ENCODE results near the gene CDK19. TPM values are rescaled to one million over a fixed set of nuclear protein-coding genes. Genes with fewer than 3 reads are reported as not detected.

Gene CDK19
- polyA plus RNA-seq, 1 donor from 2014 or later = 4.0 TPM

DNA sequence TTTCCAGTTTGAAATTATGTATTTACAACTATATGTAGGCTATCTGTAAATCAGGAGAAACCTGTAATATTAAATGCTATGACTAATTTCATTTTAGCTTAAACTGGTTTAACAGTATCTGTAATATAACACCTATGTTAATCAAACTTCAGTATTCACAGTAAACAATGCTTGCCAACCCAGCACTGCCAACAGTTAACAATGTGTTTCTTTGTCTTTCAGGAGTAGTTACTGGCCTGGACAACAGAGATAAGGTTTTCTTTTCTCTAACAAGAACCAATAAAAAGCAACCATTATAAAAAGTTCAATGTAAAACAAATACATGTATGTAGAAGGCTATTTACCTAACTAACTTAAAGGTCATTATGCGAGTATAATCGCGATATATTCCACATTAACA is 158.8 kb downstream of the CDK19 start:
- Mint-ChIP-seq H3K27ac (no peak overlapping the region), H3K36me3 (peaks cover 4% of the 10 kb centered on the region), H3K27me3 (no peaks in the 10 kb centered on the region), H3K4me3 (no peak overlapping the region), H3K4me1 (peaks cover 0 to 4% (median 3%) of the 10 kb centered on the region in 3 donors), H3K9me3 (no peaks in the 10 kb centered on the region)

DNA sequence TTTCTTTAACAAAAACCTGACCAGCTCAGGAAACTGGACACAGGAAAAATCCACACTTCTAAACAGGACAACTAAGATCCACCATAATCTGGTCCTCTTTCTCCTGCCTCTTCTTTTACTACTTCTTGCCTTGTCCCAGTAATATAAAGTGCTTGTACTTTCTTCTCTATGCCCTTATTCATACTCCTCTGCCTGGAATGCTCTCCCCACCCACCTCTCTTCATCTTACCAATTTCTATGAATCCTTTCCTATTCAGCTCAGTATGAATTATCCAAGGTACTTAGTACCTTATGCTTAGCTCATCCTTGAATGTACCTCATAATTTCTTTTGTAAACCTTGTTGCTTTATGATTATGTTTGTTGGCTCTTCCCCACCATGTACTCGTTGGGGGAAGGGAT is 159.4 kb downstream of the CDK19 start:
- peaks cover 0 to 4% (median 3%) of the 10 kb centered on the region in 3 donors for H3K4me1 Mint-ChIP-seq
- H3K27ac Mint-ChIP-seq = no peak overlapping the region

DNA sequence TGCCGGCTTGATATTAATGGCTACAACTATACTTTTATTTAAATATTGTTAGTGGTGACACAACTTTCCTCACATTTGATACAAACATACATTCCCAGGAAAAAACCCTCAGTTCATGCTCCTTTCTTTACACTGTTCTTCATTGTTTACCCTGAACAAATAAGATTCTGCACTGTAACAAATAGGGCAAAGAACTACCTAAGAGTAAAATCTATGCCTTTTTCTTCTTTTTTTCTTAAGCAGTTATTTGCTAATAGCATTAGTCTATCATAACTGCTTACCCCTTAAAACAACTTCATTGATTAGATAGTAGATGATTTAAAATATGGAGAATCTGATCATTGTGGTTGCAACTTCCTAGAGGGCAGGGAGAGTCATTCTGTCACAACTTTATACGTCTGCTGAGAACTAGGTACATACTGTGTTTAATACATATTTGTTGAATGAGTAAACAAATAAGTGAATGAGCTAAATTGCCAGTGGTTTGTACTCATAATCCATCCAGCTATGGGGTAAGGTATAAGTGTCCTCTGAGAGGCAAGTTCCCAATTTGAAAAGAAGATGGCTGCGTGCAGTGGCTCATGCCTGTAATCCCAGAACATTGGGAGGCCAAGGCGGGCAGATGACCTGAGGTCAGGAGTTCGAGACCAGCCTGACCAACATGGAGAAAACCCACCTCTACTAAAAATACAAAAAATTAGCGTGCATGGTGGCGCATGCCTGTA is 161.0 kb downstream of the CDK19 start:
- Mint-ChIP-seq H3K27ac (no peak overlapping the region), H3K4me3 (no peak overlapping the region), H3K36me3 (peaks cover 8% of the 10 kb centered on the region), H3K9me3 (no peaks in the 10 kb centered on the region), H3K4me1 (peaks cover 0 to 4% (median 3%) of the 10 kb centered on the region in 3 donors), H3K27me3 (no peaks in the 10 kb centered on the region)

More for the DNA sequence above, 159.4 kb downstream of the CDK19 start:
- H3K4me3 Mint-ChIP-seq = no peak overlapping the region
- H3K9me3 Mint-ChIP-seq = no peaks in the 10 kb centered on the region
- H3K27me3 Mint-ChIP-seq = no peaks in the 10 kb centered on the region
- peaks cover 5% of the 10 kb centered on the region for H3K36me3 Mint-ChIP-seq

DNA sequence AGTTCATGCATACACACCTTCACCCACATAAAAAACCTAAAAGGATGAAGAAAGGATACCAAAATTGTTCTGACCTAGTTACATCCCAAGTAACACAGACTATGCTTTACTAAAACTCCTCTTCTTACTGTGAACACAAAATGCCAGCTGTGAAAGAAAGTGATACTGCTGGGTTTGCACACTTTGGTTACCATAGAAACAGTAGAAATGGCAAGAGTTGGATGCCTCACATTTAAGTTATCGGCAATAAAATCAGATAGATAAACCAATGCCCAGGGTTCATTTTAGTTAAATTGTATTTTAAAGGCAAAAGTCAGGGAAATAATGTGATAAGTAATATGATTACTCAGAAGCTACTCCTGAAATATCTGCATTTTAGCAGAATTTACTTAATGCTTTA is 161.9 kb downstream of the CDK19 start:
- no peak overlapping the region for H3K27ac Mint-ChIP-seq
- peaks cover 0 to 8% (median 3%) of the 10 kb centered on the region in 3 donors for H3K4me1 Mint-ChIP-seq
- no peak overlapping the region for H3K4me3 Mint-ChIP-seq
- H3K27me3 Mint-ChIP-seq = no peaks in the 10 kb centered on the region
- H3K9me3 Mint-ChIP-seq = no peaks in the 10 kb centered on the region
- peaks cover 5% of the 10 kb centered on the region for H3K36me3 Mint-ChIP-seq

DNA sequence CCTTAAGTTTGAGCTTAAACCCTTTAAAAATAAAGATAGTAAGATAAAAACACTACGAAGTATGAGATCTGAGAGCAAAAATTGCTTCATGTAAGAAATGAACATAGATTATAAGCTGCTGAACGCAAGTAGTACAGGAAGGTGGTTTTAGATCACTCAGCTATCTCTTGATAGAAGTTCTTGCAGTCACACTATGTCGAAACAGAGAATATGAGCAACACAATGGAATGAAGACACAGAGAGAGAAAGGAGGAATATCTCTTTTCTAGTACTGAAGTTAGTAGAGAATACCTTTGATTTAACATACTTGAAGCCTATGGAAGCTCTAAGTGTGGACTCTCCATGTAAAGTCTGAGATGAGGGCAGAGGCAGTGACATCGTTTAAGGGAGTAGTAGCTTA is 162.7 kb downstream of the CDK19 start:
- Mint-ChIP-seq H3K36me3 (peaks cover 5% of the 10 kb centered on the region), H3K9me3 (no peaks in the 10 kb centered on the region), H3K4me3 (no peak overlapping the region), H3K27ac (peak overlapping the region in 1 of 3 donors; percentile 6), H3K4me1 (peaks cover 0 to 8% (median 3%) of the 10 kb centered on the region in 3 donors), H3K27me3 (no peaks in the 10 kb centered on the region)

DNA sequence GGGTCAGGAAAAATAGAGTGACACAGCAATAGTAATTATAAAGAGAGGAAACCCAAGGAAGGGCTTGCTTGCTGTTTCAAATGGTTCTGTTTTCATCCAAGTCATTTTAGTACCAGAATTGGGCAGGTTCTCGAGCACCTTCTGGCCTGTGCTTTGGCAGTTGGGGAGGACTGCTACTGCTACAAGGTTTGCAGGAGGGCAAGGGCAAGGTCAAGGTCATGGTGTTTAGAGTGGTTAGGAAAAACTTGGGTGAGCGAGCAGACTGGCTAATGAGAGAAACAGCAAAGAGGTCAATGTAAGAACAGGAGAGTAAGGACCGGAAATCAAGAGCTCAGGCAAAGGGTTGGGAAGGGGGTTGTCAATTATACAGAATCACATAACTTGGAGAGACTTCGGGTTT is 164.5 kb downstream of the CDK19 start:
- peaks cover 0 to 8% (median 3%) of the 10 kb centered on the region in 3 donors for H3K4me1 Mint-ChIP-seq
- no peaks in the 10 kb centered on the region for H3K9me3 Mint-ChIP-seq
- H3K27ac Mint-ChIP-seq = no peak overlapping the region
- no peaks in the 10 kb centered on the region for H3K27me3 Mint-ChIP-seq
- H3K36me3 Mint-ChIP-seq = peaks cover 5% of the 10 kb centered on the region
- no peak overlapping the region for H3K4me3 Mint-ChIP-seq

DNA sequence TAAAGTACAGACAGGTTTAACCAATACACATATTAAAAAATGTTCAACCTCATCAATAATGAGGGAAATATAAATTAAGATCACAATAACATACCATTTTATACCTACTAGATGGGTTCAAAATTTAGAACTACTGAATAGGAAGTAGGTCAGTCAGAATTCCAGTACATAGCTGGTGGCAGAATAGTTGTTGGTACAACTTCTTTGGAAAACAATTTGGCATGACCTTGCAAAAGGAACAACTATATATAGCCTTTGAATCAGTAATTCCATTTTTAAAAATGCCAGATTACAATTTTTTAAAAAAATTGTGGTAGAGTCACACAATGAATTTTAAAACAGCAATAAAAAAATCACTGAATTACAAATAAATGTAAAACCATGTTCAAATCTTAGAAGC is 165.6 kb downstream of the CDK19 start:
- no peaks in the 10 kb centered on the region for H3K9me3 Mint-ChIP-seq

DNA sequence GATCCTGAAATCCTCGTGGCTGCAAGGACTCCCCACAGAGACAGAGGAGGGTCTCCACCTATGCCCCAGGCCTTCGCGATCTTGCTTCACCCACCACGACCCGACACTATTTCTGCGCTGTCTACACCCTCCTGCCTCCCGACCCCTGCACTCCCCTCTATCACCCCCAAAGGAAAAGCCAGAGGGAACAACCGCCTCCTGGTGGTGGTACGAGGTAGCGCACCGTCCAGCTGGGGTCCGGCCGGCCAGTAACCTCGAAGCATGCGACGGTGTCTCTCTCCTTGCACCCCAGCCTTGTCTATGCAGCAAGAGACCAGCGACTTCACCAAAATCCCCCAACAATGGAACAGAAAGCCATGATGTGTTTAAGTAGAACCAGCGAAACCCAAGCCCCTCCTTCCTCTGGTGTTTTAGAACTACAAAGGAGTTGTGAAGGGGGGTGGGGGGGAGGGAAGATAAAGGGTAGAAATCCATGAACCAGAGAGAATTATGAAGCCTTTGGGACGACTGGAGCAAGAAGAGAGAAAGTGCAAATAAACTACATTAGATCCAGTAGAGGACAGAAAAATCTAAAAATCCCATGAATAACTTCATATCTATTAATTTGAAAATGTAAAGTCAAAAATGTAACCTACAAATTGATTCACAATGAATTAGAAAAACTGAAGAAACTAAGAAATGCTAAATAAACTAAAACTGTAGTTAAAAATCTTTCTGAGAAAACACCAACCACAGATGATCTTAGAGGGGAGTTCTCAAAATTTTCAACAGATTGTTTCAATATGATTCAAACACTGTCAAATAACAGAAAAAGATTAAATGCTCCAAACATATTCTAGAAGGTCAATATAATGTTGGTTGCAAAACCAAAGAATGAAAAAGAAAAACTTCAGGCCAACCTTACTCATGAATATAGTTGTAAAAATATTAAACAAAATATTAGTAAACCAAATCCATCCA is 168.0 kb downstream of the CDK19 start:
- no peaks in the 10 kb centered on the region for H3K27me3 Mint-ChIP-seq
- H3K4me3 Mint-ChIP-seq = no peak overlapping the region
- H3K36me3 Mint-ChIP-seq = peaks cover 7% of the 10 kb centered on the region
- no peaks in the 10 kb centered on the region for H3K9me3 Mint-ChIP-seq
- peak overlapping the region in 1 of 3 donors; percentile 59 for H3K27ac Mint-ChIP-seq
- peaks cover 0 to 4% (median 0%) of the 10 kb centered on the region in 3 donors for H3K4me1 Mint-ChIP-seq

More for the DNA sequence above, 165.6 kb downstream of the CDK19 start:
- no peak overlapping the region for H3K4me3 Mint-ChIP-seq
- peaks cover 0 to 4% (median 3%) of the 10 kb centered on the region in 3 donors for H3K4me1 Mint-ChIP-seq
- H3K27me3 Mint-ChIP-seq = no peaks in the 10 kb centered on the region
- peaks cover 8% of the 10 kb centered on the region for H3K36me3 Mint-ChIP-seq
- H3K27ac Mint-ChIP-seq = no peak overlapping the region

DNA sequence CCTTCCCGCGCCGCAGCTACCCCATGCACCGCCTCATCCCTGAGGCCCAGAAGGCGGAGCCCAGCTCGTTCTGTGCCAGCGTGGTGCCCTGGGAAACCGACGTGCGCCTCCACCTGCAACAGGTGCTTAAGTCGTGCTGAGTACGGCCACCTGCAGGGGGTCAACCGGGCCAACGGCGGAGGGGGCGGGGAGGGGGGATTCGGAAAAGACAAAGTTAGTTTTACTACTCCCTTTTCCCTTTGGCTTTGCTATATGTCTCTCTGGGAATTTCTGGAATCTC is 168.9 kb downstream of the CDK19 start:
- Mint-ChIP-seq H3K27ac (no peak overlapping the region), H3K27me3 (no peaks in the 10 kb centered on the region), H3K36me3 (peaks cover 7% of the 10 kb centered on the region), H3K4me1 (peaks cover 0 to 4% (median 0%) of the 10 kb centered on the region in 3 donors), H3K9me3 (no peaks in the 10 kb centered on the region), H3K4me3 (no peak overlapping the region)

DNA sequence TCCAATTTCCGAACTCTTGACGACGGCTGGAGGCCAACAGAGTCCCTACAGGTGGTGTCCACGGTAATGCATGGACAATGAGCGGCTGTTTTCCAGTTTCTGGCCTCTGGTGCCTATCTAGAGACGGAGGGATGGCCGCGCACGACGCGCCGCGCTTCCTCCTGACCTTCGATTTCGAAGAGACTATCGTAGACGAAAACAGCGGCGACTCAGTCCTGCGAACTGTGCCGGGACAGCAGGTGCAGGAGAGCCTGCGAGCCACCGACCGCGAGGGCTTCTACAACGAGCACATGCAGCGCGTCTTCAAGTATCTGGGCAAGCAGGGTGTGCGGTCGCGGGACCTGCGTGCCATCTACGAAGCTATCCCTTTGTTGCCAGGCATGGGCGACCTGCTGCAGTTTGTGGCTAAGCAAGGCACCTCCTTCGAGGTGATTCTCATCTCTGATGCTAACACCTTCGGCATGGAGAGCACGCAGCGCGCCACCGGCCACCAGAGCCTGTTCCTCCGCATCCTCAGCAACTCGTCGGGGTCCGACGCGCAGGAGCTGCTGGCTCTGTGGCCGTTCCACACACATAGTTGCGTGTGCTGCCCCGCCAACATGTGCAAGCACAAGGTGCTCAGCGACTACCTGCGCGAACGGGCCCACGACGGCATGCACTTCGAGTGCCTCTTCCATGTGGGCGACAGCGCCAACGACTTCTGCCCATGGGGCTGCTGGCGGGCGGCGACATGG is 169.4 kb downstream of the CDK19 start:
- Mint-ChIP-seq H3K4me3 (no peak overlapping the region), H3K27me3 (no peaks in the 10 kb centered on the region), H3K4me1 (peaks cover 0 to 4% (median 0%) of the 10 kb centered on the region in 3 donors), H3K9me3 (no peaks in the 10 kb centered on the region), H3K27ac (no peak overlapping the region), H3K36me3 (peaks cover 7% of the 10 kb centered on the region)

DNA sequence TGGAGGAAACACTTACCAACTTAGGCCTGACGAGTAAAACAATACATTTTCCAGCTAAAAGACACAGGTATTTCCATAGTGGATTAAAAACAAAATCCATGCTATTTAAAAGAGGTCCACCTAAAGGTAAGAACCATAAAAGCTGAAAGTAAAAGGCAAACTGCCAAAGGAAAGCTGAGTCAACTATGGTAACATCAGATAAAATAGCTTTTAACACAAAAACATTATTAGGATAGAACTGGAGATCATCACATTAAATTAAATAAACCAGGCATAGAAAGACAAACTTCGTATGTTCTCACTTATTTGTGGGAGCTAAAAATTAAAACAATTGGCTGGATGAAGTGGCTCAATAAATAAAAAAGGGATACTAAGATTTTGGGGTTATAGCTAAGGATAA is 172.1 kb downstream of the CDK19 start:
- Mint-ChIP-seq H3K4me3 (no peak overlapping the region), H3K36me3 (peaks cover 12% of the 10 kb centered on the region), H3K27me3 (no peaks in the 10 kb centered on the region), H3K4me1 (peaks cover 0 to 2% (median 0%) of the 10 kb centered on the region in 3 donors), H3K27ac (no peak overlapping the region), H3K9me3 (no peaks in the 10 kb centered on the region)

DNA sequence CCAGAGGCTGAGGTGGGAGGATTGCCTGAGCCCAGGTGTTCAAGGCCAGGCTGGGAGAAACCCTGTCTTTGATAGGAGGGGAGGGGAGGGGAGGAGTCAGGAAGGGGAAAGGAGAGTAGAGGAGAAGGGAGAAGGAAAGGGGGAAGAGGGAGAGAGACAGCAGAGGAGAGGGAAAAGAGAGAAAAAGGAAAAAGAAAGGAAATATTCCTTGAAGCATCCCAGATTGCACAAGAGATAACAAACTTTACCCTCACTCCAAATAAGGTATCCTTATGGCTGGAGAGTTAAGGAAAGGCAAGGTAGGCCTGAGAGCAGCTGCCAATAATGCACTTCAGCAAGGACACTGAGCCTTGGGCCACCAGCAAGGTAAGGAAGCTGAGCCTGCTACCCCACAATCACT is 172.6 kb downstream of the CDK19 start:
- H3K4me1 Mint-ChIP-seq = peaks cover 0 to 5% (median 3%) of the 10 kb centered on the region in 3 donors
- no peak overlapping the region for H3K4me3 Mint-ChIP-seq
- H3K9me3 Mint-ChIP-seq = no peaks in the 10 kb centered on the region
- H3K27me3 Mint-ChIP-seq = no peaks in the 10 kb centered on the region
- peaks cover 12% of the 10 kb centered on the region for H3K36me3 Mint-ChIP-seq
- H3K27ac Mint-ChIP-seq = no peak overlapping the region

DNA sequence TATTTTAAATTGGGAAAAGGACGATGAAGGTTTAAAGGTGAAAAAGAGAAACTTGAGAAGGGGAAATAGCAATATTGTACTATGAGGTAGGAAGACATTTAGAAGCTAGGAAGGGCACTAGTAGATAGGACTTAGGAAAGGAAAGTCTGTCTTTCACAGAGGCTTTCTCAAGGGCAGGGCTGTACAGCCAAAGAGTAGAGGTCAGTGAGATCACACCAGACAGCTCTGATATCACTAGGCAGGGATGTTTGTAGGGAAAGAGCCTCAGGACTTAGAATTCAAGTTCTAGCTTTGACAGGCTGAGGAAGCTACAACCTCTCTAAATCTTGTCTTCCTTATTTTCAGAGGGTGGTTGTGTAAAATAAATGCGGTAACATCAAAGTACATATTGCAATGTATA is 178.5 kb downstream of the CDK19 start:
- Mint-ChIP-seq H3K36me3 (peaks cover 15% of the 10 kb centered on the region), H3K4me3 (no peak overlapping the region), H3K27ac (no peak overlapping the region), H3K27me3 (no peaks in the 10 kb centered on the region), H3K9me3 (peaks cover 0 to 3% (median 0%) of the 10 kb centered on the region in 3 donors), H3K4me1 (peaks cover 12 to 19% (median 13%) of the 10 kb centered on the region in 3 donors)

DNA sequence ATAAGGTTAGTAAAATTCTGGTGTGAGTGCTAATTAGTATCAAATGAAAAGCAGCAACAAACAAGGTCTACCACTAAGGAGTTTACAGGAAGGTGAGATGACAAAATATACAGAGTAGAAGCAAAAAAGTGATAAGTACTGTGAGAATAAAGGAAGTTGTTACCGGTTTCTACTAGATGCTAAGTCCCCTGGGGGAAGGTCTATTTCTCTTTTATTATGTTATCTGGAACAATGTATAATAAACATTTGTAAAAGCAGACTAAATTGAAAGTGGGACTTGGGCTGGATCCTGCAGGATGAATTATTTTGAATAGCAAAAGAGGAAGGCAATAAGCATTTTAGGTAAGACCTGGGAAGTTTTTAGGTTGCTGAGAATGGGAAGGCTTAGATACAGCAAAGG is 180.2 kb downstream of the CDK19 start:
- H3K4me3 Mint-ChIP-seq = peak overlapping the region in 2 of 4 donors; percentile 0 to 69
- peaks cover 0 to 3% (median 0%) of the 10 kb centered on the region in 3 donors for H3K9me3 Mint-ChIP-seq
- H3K4me1 Mint-ChIP-seq = peaks cover 12 to 19% (median 12%) of the 10 kb centered on the region in 3 donors
- H3K27ac Mint-ChIP-seq = peak overlapping the region in 1 of 3 donors; percentile 11
- H3K36me3 Mint-ChIP-seq = peaks cover 10% of the 10 kb centered on the region
- no peaks in the 10 kb centered on the region for H3K27me3 Mint-ChIP-seq

DNA sequence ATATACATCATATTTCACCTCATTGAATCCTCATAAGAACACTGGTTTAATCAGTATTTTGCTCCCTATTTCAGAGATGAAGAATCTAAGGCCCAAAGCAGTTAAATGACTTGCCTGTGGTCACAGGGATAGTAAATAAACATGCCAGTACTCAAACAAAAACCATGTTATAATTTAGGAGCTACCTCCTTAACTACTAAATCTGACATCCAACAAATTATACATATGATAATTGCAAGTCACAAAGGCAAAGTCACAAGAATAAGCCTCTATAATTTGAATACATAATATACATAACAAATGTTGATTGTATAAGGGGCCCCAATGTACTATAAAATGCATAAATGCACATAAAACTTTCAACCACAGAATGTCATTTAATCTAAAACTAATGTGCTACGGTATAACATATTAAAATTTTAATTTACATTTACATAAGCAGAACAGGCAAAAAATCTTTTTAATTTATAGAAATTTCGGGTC is 181.5 kb downstream of the CDK19 start:
- Mint-ChIP-seq H3K4me1 (peaks cover 12 to 19% (median 12%) of the 10 kb centered on the region in 3 donors), H3K27me3 (no peaks in the 10 kb centered on the region), H3K27ac (no peak overlapping the region), H3K9me3 (peaks cover 0 to 3% (median 0%) of the 10 kb centered on the region in 3 donors), H3K4me3 (no peak overlapping the region), H3K36me3 (peaks cover 7% of the 10 kb centered on the region)
